Sigmoid colon (tissue), 7 donors: ENCODE data around the gene MRPL12. TPM values are rescaled to one million over a fixed set of nuclear protein-coding genes. Genes with fewer than 3 reads are reported as not detected.
A peak's percentile ranks its signal among the peaks of the same experiment; 100 is the strongest.

Experiments
- DNase-seq: peaks from one replicate; pipeline ENCODE4 v3.0.0-alpha.2; 2019
- H3K27ac ChIP-seq, 4 donors: fragments of 200-600 bp; sonication (generic); one replicate each; pipeline ENCODE4 v1.5.1; 2016 to 2019; ENCODE audit warnings: mild to moderate bottlenecking in 1 of 4
- H3K27me3 ChIP-seq, 3 donors: fragments of 200-600 bp; sonication (generic); one replicate each; pipeline ENCODE4 v1.5.1; 2019; ENCODE audit warnings: mild to moderate bottlenecking in 1 of 3
- H3K36me3 ChIP-seq, 4 donors: fragments of 200-600 bp; sonication (generic); one replicate each; pipeline ENCODE4 v1.5.1; 2016 to 2019
- H3K4me1 ChIP-seq, 4 donors: fragments of 200-600 bp; sonication (generic); one replicate each; pipeline ENCODE4 v1.5.1; 2017 to 2019
- H3K4me3 ChIP-seq, 4 donors: fragments of 200-600 bp; sonication (generic); one replicate each; pipeline ENCODE4 v1.5.1; 2017 to 2019; ENCODE audit warnings: mild to moderate bottlenecking in 2 of 4, moderate library complexity in 1 of 4
- H3K9me3 ChIP-seq, 4 donors: fragments of 200-600 bp in 3 of 4; sonication (generic) in 3 of 4; one replicate each; pipeline versions ENCODE4 v1.5.1 to v1.6.1; 2013 to 2019
- EP300 ChIP-seq, 4 donors: sonication (generic); formaldehyde crosslinking; IDR thresholded peaks; one replicate each; pipeline ENCODE4 v1.6.1; 2017; ENCODE audit warnings: antibody characterized with exemption in 4 of 4
- POLR2A ChIP-seq, 2 donors: fragments of 450-650 bp; IDR thresholded peaks; one replicate each; pipeline ENCODE4 v1.6.1; 2016; ENCODE audit warnings: antibody characterized with exemption in 2 of 2, mild to moderate bottlenecking in 2 of 2, moderate library complexity in 2 of 2
- POLR2AphosphoS5 ChIP-seq, 4 donors: sonication (generic); formaldehyde crosslinking; IDR thresholded peaks; one replicate each; pipeline ENCODE4 v1.6.1; 2017; ENCODE audit warnings: antibody characterized with exemption in 4 of 4
- WGBS, 2 donors: extraction: QIAGEN DNeasy Blood & Tissue Kit; methylation state at CpG; one replicate each; pipeline ENCODE4 v1.1.7; 2013; 5-methylcytosine and 5-hydroxymethylcytosine counted together
- intact Hi-C: fragments of 100-400 bp; cut with DNase I; formaldehyde crosslinking; loops from one replicate; pipeline ENCODE4 v1.15.1; 2023
- polyA plus RNA-seq, 3 donors: library from polyadenylated mRNA; stranded (reverse); fragments of 200-250 nt; gene quantifications; one replicate each; pipeline ENCODE4 v1.2.3, GENCODE V29; 2013
- total RNA-seq, 4 donors: library from RNA; depleted of rRNA; stranded (reverse); fragments of >200 nt; gene quantifications; one replicate each; pipeline ENCODE4 v1.1.0, GENCODE V29; 2016
- TF ChIP-seq, protein P1 (sequence below), 4 experiments: fragments of 450-650 bp in 3 of 4; fragments of 200-600 bp in 1 of 4; IDR thresholded peaks; one replicate each; pipeline ENCODE4 v1.5.1; 2016 to 2019; ENCODE audit warnings: antibody characterized with exemption in 4 of 4, mild to moderate bottlenecking in 3 of 4, moderate library complexity in 2 of 4
- donor health status: healthy with polysubstance abuse.
- donor health status: Bipolar disorder and iron deficiency.
- donor health status: healthy.

Gene MRPL12
- total and polyA plus RNA-seq, 7 donors, result 31.0 to 258 (median 56.4) TPM

DNA sequence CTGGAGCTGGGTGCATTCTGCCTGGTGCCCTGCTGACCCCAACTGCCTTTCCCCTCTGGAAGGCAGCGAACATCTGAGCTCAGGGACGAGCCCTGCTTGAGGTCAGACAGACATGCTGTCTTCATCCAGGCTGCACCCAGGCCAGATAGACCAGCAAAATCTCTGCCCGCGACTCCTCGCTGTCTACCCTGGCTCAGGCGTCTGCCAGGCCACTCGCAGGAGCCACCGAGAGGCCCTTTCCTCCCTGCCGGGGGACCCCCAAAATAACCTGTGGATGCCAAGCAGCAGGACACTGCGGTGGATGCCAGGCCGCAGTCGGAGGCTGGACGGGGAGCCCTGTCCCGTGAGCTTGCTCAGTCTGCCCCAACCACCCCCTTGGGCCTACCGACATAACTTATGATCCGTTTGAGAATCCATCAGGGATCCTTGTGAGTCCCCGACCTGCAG is 5.6 kb downstream of the MRPL12 start:
- 91 to 93% methylated on average over 17 of the region's 17 CpGs for whole genome bisulfite sequencing, 2 donors
- H3K4me3 ChIP-seq, result no peak overlapping the region
- DNase-seq, result no peak

DNA sequence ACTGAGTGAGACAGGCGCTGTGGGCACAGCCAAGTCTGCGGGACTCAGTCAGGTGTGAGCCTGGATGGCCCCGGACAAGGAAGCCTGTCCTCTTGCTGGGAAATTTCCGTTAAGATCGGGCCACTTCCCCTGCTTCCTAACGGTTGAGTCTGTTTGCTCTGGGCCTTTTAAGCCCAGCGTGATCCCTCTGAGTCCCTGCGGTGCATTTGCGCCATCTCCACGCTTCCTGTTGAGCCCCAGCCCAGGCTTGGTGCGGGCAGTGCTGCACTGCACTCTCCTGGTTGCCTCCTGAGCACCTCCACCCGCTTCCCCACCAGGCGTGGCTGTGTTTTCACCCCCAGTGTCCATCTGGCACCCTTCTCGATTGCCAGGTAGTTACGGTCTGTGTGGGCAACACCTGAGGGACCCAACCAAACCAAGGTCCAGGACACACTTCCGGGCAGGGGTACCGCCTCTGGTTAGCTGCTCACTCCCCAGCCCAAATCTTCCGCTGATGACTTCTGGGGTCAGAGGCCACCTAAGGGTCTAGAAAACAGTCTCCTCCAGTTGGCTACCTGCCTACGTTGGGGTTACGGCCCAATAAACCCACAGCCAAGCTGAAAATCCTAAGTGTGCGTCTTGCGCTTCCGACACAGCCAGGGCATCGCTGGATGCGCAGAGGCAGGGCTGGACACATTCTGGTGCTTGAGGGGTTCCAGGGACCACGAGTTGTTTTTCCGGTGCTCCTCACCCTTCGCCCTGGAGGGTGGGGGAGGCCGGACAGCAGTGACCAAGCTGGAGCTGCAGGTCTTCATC is 7.5 kb downstream of the MRPL12 start:
- Histone ChIP-seq H3K4me3 (peak overlapping the region in 1 of 4 donors; percentile 95), H3K9me3 (no peaks in the 10 kb centered on the region), H3K36me3 (peaks cover 0 to 25% (median 15%) of the 10 kb centered on the region in 4 donors), H3K27me3 (peaks cover 0 to 13% (median 0%) of the 10 kb centered on the region in 3 donors), H3K4me1 (peaks cover 0 to 37% (median 33%) of the 10 kb centered on the region in 4 donors), H3K27ac (no peak overlapping the region)
- no peak for TF ChIP-seq POLR2AphosphoS5 (IDR thresholded peaks at IDR 0.05)
- no peak for TF ChIP-seq EP300 (IDR thresholded peaks at IDR 0.05)
- TF ChIP-seq, protein P1, sequence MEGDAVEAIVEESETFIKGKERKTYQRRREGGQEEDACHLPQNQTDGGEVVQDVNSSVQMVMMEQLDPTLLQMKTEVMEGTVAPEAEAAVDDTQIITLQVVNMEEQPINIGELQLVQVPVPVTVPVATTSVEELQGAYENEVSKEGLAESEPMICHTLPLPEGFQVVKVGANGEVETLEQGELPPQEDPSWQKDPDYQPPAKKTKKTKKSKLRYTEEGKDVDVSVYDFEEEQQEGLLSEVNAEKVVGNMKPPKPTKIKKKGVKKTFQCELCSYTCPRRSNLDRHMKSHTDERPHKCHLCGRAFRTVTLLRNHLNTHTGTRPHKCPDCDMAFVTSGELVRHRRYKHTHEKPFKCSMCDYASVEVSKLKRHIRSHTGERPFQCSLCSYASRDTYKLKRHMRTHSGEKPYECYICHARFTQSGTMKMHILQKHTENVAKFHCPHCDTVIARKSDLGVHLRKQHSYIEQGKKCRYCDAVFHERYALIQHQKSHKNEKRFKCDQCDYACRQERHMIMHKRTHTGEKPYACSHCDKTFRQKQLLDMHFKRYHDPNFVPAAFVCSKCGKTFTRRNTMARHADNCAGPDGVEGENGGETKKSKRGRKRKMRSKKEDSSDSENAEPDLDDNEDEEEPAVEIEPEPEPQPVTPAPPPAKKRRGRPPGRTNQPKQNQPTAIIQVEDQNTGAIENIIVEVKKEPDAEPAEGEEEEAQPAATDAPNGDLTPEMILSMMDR (IDR thresholded peaks at IDR 0.05), result no peak
- TF ChIP-seq POLR2A (IDR thresholded peaks at IDR 0.05), result no peak
- intact Hi-C loops, result no loop called here
- DNase-seq, result no peak
- WGBS, 2 donors, result 5 to 10% methylated on average over 29 of the region's 29 CpGs

More for the DNA sequence above, 5.6 kb downstream of the MRPL12 start:
- H3K36me3 ChIP-seq, result peaks cover 0 to 38% (median 17%) of the 10 kb centered on the region in 4 donors
- H3K27ac ChIP-seq, result no peak overlapping the region
- peaks cover 0 to 42% (median 41%) of the 10 kb centered on the region in 4 donors for H3K4me1 ChIP-seq
- no peak for TF ChIP-seq POLR2A (IDR thresholded peaks at IDR 0.05)
- TF ChIP-seq POLR2AphosphoS5 (IDR thresholded peaks at IDR 0.05), result no peak
- TF ChIP-seq, protein P1 (IDR thresholded peaks at IDR 0.05), result no peak
- no peak for TF ChIP-seq EP300 (IDR thresholded peaks at IDR 0.05)
- intact Hi-C loops, result no loop called here
- peaks cover 0 to 13% (median 0%) of the 10 kb centered on the region in 3 donors for H3K27me3 ChIP-seq
- no peaks in the 10 kb centered on the region for H3K9me3 ChIP-seq

DNA sequence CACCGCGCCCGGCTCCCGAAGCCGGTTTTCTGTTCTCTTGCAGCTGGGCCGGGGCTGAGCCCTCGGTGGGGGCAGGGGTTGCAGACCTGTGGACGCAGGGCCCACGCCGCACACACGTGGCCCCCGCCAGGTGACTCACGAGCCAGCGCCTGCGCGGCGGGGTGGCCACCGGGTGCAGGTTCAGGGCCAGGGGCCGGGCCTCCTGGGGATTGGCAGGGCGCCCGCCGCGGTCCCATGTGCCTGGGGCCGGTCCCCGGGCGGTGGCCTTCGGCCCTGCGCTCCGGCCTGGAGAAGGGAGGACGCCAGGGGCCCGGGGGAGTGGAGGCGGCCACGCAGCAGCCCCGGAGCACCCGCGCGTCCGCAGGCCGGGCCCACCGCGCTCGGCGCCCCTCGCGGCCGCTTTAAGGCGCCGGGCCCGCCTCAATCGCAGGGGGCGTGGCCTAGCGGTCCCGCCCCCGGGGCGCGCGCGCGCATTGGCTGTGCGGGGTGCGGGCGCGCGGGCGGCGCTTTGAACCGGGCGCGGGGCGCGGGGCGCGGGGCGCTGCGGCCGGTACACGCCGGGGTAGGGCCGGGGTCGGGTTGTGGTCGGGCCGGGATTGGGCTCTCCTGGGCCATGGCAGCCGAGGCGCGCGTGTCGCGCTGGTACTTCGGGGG is 8.8 kb downstream of the MRPL12 start, which contains the start of gene SLC25A10:
SLC25A10 (plus strand) TSS at position 471 of the 654 bp plus-strand sequence; CDS start at position 614, 143 bp downstream.
- Histone ChIP-seq H3K4me3 (peak within 1 kb of the TSS; percentile 65 to 95 (median 79)), H3K27me3 (peaks cover 0 to 13% (median 0%) of the 10 kb centered on the region in 3 donors), H3K27ac (peak within 1 kb of the TSS; percentile 43 to 69 (median 58)), H3K36me3 (peaks cover 0 to 12% (median 8%) of the 10 kb centered on the region in 4 donors), H3K4me1 (peaks cover 0 to 37% (median 33%) of the 10 kb centered on the region in 4 donors), H3K9me3 (no peaks in the 10 kb centered on the region)
- TF ChIP-seq POLR2A (IDR thresholded peaks at IDR 0.05) (no peak), EP300 (IDR thresholded peaks at IDR 0.05) (no peak), POLR2AphosphoS5 (IDR thresholded peaks at IDR 0.05) (peak in 1 of 4 donors; percentile 38)
- TF ChIP-seq, protein P1 (IDR thresholded peaks at IDR 0.05), result peak in 1 of 4 experiments; percentile 20
- 0 to 1% methylated on average over 89 of the region's 89 CpGs for WGBS, 2 donors
- DNase-seq, result peak; percentile 84
- intact Hi-C loops, result no loop called here

DNA sequence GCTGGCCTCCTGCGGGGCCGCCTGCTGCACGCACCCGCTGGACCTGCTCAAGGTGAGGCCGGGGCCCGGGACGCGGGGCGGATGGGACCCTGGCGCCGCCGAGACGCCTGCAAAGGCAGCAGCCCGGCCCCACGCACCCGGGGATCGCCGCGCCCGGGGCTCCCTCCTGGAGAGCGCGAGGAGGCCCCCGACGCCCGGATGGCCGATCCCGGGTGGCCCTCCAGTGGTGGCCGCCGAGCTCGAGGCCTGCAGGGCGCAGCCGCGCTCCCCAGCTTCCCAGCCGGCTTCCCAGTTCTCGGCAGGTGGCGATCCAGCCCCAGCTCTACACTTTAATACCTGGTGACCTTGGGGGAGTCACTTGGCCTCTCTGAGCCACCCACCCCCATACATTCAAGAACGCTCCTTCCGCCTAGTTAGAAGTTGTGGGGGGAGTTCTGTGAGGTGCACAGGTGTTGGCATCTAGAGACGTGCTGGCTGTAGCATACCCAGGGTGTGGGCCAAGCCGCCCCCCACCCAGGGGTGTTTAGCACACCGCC is 9.4 kb downstream of the MRPL12 start:
- Histone ChIP-seq H3K4me1 (peaks cover 0 to 37% (median 33%) of the 10 kb centered on the region in 4 donors), H3K4me3 (peak overlapping the region; percentile 65 to 95 (median 79)), H3K9me3 (no peaks in the 10 kb centered on the region), H3K27ac (peak overlapping the region; percentile 32 to 69 (median 50)), H3K36me3 (peaks cover 0 to 6% (median 3%) of the 10 kb centered on the region in 4 donors), H3K27me3 (peaks cover 0 to 13% (median 0%) of the 10 kb centered on the region in 3 donors)
- intact Hi-C loops, result no loop called here
- TF ChIP-seq EP300 (IDR thresholded peaks at IDR 0.05) (no peak), POLR2A (IDR thresholded peaks at IDR 0.05) (no peak), POLR2AphosphoS5 (IDR thresholded peaks at IDR 0.05) (no peak)
- TF ChIP-seq, protein P1 (IDR thresholded peaks at IDR 0.05), result no peak
- DNase-seq, result peak; percentile 62
- WGBS, 2 donors, result 1 to 3% methylated on average over 41 of the region's 41 CpGs
